Stimulated activated naive CD8-positive, alpha-beta T cell treated with anti-CD3 and anti-CD28 coated beads, Interleukin-15, Interleukin-2, amounts not matched to agents 100 U/mL and 50 U/mL, for 24 hours (primary cell): ENCODE measurements around the gene LIN28B.

ENCODE experiments used
- ATAC-seq: fragments of 150-1000 bp; cut with Tn5 transposase; one replicate; pipeline ENCODE4 v1.10.0; 2021
- DNase-seq: peaks from one replicate; pipeline ENCODE4 v3.0.0; 2021

Gene LIN28B

DNA sequence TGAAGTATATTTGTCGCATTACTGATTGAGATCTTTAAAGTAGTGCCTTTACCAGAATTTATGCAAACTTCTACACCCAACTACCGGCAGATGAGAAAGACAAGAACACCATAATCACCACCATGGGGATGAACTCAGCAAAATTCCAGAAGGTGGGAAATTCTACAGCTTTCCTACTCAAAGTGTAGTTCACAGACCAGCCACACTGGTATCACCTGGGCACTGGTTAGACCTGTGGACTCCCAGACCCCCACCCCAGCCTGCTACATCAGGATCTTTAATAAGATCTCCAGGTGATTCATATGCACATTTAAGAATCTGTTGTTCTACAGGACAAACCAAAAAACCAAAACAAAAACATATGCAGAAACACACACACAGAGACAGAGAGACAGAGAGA lies 155.0 kb downstream of the LIN28B start:
- no peak for DNase-seq
- no peak for ATAC-seq

DNA sequence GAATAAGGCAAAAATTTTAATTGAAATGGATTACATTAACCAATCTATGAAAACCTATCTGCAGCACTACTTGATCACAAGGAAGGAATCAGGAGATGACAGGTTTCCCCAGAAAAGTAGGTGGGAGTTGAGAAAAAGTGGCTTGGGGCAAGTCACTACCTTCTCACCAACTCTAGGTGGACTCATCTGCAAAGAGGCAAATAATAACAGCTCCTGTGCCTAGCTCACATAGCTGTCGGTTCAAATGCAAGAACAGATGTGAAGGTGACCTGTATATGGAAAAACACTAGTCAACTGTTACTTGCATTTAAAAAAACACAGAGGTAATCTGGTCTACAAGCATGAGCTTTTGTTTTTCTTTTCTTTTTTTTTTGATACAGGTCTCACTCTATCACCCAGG lies 155.7 kb downstream of the LIN28B start:
- DNase-seq (no peak), ATAC-seq (no peak)

DNA sequence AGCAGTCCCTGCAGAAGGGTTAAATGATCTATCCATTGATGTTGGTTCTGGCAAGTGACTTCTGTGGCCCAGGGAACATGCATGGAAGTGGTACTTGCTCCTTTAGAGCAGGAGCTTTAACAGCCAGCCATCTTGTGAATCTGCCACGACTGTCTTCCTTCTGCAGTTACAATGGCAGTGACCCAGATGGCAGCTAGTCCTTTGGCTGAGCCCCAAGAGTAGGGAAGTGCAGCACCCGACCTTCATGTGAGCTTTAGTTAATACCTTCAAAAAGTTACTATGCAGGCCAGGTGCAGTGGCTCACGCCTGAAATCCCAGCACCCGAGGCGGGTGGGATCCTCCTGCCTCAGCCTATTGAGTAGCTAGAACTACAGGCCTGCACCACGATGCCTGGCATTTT lies 156.5 kb downstream of the LIN28B start:
- no peak for DNase-seq
- ATAC-seq: no peak

DNA sequence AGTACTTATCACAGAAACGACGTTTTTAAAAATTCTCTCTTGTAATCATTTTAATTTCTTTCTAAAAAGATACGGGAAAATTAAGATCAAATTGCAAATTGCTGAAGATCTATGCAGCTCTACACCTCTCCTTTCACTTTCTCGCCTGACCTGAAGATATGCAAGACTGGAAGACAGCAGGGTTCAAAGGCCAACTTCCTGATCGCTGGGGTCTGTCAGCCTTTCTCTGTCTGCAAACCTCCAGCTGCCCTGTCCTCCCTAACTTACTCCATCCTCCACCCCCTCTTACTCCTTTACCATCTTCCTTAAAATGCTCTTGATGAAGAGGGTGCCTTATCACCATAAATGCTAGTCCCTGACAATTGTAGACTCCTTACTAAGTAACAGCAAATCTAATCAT lies 159.2 kb downstream of the LIN28B start:
- no peak for ATAC-seq

DNA sequence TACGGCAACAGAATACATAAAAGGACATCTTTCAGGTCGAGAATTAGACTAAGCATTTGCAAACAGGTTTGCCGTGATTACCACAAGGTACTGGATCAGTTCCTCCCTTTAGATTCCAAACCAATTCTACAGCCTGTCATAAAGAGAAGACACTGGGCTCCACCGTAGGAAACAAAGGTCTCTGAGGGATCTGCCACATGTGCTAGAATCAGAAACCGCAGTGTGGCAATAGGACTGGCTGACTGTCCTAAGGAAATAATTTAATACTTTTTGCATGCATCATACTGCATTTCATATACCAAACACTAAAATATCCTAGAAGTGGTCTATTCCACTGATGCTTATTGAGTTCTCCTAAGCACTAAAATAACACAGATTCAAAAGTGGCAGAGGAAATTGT lies 163.7 kb downstream of the LIN28B start:
- ATAC-seq (no peak), DNase-seq (no peak)

More for the DNA sequence above, 159.2 kb downstream of the LIN28B start:
- DNase-seq: no peak

DNA sequence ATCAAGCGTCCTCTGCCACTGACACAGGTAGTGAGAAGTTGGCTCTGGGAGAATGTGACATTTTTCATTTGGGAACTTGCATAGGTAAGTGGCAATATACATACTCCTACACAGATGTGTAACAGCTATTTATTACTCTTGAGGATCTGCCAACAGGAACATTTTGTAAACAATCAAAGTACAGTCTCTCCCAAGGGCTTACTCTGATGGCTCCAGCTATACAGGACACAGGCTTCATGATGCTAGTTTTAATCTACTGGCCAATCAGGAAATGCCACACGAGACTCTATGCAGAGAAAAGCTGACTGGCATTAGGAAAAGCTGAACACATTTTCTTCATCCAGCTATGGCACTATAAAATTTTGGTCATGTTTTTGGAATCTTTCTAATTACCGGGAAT lies 165.1 kb downstream of the LIN28B start:
- no peak for ATAC-seq
- no peak for DNase-seq

DNA sequence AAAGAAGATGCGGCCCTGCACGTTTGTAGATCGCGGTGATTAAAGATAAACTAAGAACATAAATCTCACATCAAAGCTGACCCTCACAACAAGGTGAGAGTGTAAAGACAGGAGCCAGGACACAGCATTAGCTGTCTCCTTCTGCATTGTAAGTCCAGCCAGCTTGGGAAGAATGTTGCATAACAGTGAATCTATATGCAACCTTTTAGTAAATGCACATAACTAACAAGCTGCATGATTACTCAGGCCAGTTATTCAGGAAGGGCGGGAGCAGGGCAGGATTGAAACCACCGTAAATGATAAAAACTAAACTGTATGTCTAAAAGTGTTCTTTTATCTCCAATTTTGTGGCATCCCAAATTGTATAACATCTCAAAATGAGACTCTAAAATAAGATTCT lies 165.8 kb downstream of the LIN28B start:
- ATAC-seq (no peak), DNase-seq (no peak)
